Measurements from ENCODE around the gene RTKN2.

- TF ChIP-seq POLR2AphosphoS5 (IDR thresholded peaks at IDR 0.05; ENCODE audit: low read depth) (no peak), CTCF (IDR thresholded peaks at IDR 0.05; ENCODE audit: insufficient read depth, low read length) (no peak)
These were observed 29.2 kb upstream of the RTKN2 start for GRCh38 chr10:62297857-62298256.

Measured in HL-60 (cell line).